Calu3 (cell line): ENCODE data around the gene MTURN. TPM values are rescaled to one million over a fixed set of nuclear protein-coding genes. Genes with fewer than 3 reads are reported as not detected.

ENCODE experiments used
- BruUV-seq: library from RNA; stranded (reverse); fragments of 400-500 nt; replicated peaks from 2 replicates; lab custom pipeline; 2021; lab: Mats Ljungman, UMichigan
- CTCF ChIA-PET: fragments of 300-600 bp; sonication (Branson Sonifier 250); formaldehyde crosslinking; loops from one replicate; lab custom pipeline; 2022; ENCODE audit warnings: antibody characterized with exemption; lab: Charles Lee
- DNase-seq: peaks from one replicate; pipeline ENCODE4 v3.0.0; 2022
- H3K27ac Mint-ChIP-seq: one replicate; pipeline ENCODE4 v1.8.0; 2022; ENCODE audit warnings: mixed read lengths; ENCODE audit not compliant: unreplicated experiment
- H3K27me3 Mint-ChIP-seq: one replicate; pipeline ENCODE4 v1.8.0; 2022; ENCODE audit warnings: mixed read lengths; ENCODE audit not compliant: unreplicated experiment
- H3K36me3 Mint-ChIP-seq: one replicate; pipeline ENCODE4 v1.8.0; 2022; ENCODE audit warnings: mild to moderate bottlenecking, moderate library complexity, mixed read lengths; ENCODE audit not compliant: insufficient read depth, unreplicated experiment
- H3K4me1 Mint-ChIP-seq: one replicate; pipeline ENCODE4 v1.8.0; 2022; ENCODE audit warnings: mild to moderate bottlenecking, low read depth, mixed read lengths; ENCODE audit not compliant: unreplicated experiment
- H3K4me3 Mint-ChIP-seq: one replicate; pipeline ENCODE4 v1.8.0; 2022; ENCODE audit warnings: mild to moderate bottlenecking, low read depth, moderate library complexity, mixed read lengths; ENCODE audit not compliant: unreplicated experiment
- H3K9me3 Mint-ChIP-seq: one replicate; pipeline ENCODE4 v1.8.0; 2022; ENCODE audit warnings: low read depth, mixed read lengths; ENCODE audit not compliant: unreplicated experiment
- intact Hi-C: fragments of 100-400 bp; cut with micrococcal nuclease; formaldehyde crosslinking; loops from one replicate; pipeline ENCODE4 v1.10.0; 2022; ENCODE audit not compliant: unreplicated experiment
- total RNA-seq: library from RNA; stranded (reverse); gene quantifications from 2 replicates; pipeline ENCODE4 v1.2.3, GENCODE V29; 2022
- TF ChIP-seq, protein P1 (sequence below): fragments of 200-600 bp; IDR thresholded peaks from one replicate; pipeline ENCODE4 v1.8.0; 2022; ENCODE audit warnings: antibody characterized with exemption; ENCODE audit not compliant: unreplicated experiment

MTURN gene
- total RNA-seq, 1 experiment from 2014 or later, result 6.5 TPM

GRCh38 chr7:30114536-30115238 is 20.1 kb upstream of the MTURN start:
- CTCF ChIA-PET, result interaction anchor here (0.7 kb wide), 1 partner anchor 8 kb away, joined by 3 read pairs; no protein-coding TSS in a partner anchor
- Mint-ChIP-seq H3K4me1 (no peaks in the 10 kb centered on the region), H3K27me3 (no peaks in the 10 kb centered on the region), H3K9me3 (peaks cover 16% of the 10 kb centered on the region), H3K36me3 (no peaks in the 10 kb centered on the region), H3K4me3 (no peak overlapping the region), H3K27ac (no peak overlapping the region)
- TF ChIP-seq, protein P1, sequence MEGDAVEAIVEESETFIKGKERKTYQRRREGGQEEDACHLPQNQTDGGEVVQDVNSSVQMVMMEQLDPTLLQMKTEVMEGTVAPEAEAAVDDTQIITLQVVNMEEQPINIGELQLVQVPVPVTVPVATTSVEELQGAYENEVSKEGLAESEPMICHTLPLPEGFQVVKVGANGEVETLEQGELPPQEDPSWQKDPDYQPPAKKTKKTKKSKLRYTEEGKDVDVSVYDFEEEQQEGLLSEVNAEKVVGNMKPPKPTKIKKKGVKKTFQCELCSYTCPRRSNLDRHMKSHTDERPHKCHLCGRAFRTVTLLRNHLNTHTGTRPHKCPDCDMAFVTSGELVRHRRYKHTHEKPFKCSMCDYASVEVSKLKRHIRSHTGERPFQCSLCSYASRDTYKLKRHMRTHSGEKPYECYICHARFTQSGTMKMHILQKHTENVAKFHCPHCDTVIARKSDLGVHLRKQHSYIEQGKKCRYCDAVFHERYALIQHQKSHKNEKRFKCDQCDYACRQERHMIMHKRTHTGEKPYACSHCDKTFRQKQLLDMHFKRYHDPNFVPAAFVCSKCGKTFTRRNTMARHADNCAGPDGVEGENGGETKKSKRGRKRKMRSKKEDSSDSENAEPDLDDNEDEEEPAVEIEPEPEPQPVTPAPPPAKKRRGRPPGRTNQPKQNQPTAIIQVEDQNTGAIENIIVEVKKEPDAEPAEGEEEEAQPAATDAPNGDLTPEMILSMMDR, result no peak
- no peak for DNase-seq
- BruUV-seq, result no TSS peak
- intact Hi-C loops, result no loop called here

DNA sequence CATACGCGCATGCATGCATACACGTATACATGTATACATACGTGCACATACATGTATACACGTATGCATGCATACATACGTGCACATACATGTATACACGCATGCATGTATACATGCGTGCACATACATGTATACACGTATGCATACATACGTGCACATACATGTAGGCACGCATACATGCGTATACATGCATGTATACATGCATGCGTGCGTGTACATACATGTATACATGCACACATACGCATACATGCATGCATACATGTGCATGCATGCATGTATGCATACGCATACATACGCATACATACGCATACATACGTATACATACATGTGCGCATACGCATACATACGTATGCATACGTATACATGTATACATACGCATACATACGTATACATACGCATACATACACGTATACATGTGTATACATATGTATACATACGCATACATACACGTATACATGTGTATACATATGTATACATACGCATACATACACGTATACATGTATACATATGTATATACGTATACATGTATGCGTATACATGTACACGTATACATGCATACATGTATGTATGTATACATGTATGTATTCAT is 19.0 kb upstream of the MTURN start:
- Mint-ChIP-seq H3K4me1 (no peaks in the 10 kb centered on the region), H3K27me3 (no peaks in the 10 kb centered on the region), H3K36me3 (no peaks in the 10 kb centered on the region), H3K27ac (no peak overlapping the region), H3K9me3 (peaks cover 16% of the 10 kb centered on the region), H3K4me3 (no peak overlapping the region)
- intact Hi-C loops, result no loop called here
- CTCF ChIA-PET, result no interaction called here
- no peak for DNase-seq
- TF ChIP-seq, protein P1, result no peak
- BruUV-seq, result no TSS peak

DNA sequence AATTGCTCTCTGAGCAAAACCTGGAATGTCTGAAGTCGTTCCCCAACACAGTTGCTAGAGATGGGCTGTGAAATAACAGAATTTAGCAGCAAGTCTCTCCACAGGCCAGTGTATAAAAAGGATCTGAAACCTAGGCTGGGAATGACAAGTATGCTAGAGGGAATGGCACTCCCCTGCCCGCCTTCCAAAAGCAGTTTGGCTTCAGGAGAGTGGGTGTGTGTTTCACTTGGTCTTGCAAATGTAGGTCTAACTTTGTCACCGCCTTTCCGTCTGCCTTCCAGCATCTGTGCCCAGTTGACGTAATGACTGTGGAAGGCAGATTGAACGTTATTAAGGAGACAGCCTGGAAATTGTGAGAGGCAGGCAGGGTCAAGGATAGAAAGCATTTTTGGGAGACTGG is 18.0 kb upstream of the MTURN start:
- intact Hi-C loops, result no loop called here
- no peak for DNase-seq
- Mint-ChIP-seq H3K4me3 (no peak overlapping the region), H3K9me3 (peaks cover 16% of the 10 kb centered on the region), H3K27ac (no peak overlapping the region), H3K4me1 (no peaks in the 10 kb centered on the region), H3K36me3 (no peaks in the 10 kb centered on the region), H3K27me3 (no peaks in the 10 kb centered on the region)
- TF ChIP-seq, protein P1, result no peak
- CTCF ChIA-PET, result interaction anchor here (0.6 kb wide), 1 partner anchor 616 kb away, joined by 6 read pairs; no protein-coding TSS in a partner anchor
- no TSS peak for BruUV-seq

DNA sequence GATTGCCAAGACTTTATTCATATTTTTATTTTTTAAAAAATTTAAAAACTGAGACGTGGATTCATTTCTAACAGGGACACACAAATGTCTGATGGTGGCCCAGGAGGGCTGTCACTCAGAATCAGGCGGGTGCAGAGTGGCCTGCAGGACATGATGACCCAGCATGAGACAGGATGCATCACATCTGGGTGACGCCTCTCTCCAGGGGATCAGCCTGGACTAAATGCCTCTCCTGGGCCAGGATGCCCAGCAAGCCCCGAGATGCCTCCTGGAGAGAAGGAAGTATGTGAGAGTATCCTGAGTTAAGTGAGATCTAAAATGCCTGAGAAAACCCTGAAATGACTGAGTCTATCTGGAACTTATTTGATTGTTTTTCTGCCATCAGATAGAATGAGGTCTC is 16.9 kb upstream of the MTURN start:
- Mint-ChIP-seq H3K27ac (no peak overlapping the region), H3K27me3 (no peaks in the 10 kb centered on the region), H3K36me3 (no peaks in the 10 kb centered on the region), H3K9me3 (peaks cover 14% of the 10 kb centered on the region), H3K4me3 (no peak overlapping the region), H3K4me1 (no peaks in the 10 kb centered on the region)
- DNase-seq, result no peak
- TF ChIP-seq, protein P1, result no peak
- CTCF ChIA-PET, result interaction anchor here (0.8 kb wide), 1 partner anchor 17 kb away, joined by 3 read pairs; the partner anchor contains the start of gene MTURN
- BruUV-seq, result no TSS peak
- intact Hi-C loops, result no loop called here
